ENCODE measurements around the gene TCF25.
"Not testable (repeated sequence)": the region's sequence is repeated elsewhere in the genome, so short reads cannot be mapped to it uniquely, and the experiment has no call there.

The TCF25 gene

DNA sequence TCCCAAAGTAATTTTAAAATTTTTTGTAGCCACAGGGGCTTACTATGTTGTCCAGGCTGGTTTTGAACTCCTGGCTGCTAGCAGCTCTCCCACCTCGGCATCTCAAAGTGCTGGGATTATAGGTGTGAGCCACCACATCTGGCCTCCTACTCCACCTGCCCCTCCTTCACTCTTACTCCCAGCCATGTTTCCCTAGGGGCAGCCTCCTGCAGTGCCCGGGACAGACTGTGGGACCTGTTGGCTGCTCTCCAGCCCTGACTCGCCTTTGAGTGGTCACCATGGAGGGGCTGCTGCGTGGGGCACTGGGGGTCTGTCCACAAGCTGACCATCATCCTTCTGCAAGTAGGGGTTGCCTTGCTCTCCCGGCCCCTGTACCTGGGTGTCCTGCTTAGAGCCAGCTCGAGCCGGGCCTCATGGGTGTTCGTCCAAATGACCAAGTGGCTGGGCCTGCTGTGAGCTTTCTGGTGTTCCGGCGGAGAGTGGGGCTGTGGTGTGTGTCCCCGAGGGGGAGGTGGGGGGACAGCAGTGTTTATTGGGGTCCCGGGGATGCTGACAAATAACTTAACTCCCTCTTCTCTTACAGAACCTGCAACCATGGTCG, 28.6 kb upstream of the TCF25 start:
- no peak for DNase-seq

GRCh38 chr16:89845417-89845816, 28.0 kb upstream of the TCF25 start:
- no peak for DNase-seq

GRCh38 chr16:89847051-89847939, 26.1 kb upstream of the TCF25 start:
- no peak for DNase-seq

DNA sequence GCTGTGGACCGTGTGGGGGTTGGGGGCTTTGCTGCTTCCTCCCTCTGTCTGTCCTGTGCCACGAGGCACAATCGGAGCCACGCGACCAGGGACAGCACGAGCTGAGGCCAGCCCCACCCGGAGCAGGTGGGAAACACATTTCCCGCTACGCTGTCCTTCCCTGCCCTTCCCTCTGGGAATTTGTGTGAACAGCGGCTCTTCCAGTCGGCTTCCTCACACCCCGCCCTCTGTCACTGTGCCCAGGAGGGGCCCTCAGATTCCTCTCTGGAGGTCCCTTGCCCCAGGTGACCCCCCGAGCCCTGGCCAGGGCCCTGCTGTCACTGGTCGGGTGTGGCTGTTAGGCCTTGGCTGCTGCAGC, 25.5 kb upstream of the TCF25 start:
- no peak for DNase-seq

DNA sequence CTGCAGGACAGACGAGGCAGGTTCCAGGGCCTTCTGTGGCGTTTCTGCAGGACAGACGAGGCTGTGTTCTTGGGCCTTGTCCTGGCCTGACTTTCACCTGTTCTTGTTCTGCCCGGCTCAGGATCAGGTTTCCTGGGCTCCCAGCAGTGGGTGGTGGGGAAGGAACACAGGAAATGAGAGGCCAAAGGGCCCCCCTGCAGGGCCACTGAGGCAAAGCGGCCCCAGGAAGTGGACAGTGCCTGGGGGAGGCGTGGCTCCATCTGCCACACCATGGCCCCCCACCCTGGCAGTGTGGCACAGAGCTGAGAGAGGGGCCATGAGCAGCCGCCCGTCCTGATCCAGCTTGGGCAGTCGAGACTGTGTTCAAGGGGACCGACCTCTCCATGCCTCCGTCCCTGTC, 24.4 kb upstream of the TCF25 start:
- no peak for DNase-seq

DNA sequence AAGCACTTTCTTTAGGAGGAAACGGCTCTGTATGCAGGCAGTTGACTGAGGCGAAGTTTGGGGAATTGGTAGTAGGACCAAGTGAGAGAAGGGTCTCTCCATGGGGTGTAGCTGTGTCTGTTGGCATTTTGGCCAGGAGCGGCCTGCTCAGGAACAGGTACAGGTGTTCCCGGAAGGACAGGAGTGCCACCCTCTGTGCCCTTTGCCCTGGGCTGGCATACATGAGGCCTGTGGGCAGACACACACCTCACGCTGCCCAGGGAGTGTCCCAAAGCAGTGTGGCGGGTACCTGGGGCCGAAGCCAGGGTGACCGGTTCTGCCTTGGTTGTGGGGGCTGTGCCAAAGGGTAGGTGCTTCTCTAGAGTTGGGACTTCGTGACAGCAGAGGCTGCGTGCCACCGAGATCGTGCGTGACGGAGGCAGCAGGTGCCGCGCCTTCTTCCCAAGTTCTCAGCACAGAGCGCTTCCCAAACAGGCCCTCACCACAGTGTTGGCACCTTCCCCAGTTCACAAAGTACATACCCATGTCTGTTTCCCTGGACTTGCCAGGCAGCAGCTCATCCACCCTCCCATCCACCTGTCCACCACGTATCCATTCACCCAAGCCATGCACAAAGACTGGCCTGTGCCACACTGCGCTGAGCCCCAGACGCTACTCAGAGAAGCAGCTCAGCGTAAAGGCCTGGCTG, 19.9 kb upstream of the TCF25 start:
- DNase-seq: no peak

DNA sequence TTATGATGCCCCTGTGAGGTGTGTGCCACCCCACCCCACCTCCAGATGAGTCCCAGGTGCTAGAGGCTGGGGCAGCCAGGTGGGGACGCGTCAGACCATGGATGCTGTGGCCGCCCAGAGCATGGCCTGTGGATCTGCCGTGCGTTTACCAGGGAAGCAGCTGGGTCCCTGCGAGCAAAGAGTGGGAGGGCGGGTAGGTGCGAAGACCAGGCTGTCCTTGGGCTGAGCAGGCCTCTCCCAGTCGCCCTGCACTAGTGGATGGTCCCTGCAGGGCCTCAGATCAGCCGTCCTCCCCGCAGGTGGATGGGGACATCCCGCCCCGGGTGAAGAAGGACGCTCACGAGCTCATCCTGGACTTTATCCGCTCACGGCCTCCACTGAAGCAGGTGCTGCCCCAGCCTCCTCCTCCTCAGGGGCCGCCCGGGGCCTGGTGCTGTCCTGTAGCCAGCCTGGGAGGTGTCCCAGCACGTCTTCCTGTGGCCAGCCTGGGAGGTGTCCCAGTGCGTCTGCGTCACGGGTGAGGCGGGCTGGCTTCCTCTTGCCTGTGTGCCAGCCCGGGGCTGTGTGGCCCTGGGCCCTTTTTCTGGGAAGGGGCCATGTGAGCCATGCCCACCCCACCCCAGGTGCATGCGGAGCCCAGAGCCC, 18.0 kb upstream of the TCF25 start:
- DNase-seq: no peak

DNA sequence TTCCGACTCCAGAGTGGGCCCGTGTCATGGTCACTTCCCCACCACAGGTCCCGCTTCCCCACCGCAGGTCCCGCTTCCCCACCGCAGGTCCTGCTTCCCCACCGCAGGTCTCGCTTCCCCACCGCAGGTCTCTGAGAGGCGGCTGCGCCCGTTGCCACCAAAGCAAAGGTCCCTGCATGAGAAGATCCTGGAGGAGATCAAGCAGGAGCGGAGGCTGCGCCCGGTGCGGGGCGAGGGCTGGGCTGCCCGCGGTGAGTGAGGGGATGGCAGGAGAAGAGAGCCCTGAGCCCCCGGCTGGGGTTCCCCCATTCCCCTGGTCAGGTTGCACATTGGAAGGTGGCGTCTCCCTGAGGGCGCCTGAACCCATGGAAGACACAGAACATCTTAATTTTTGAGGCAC, 17.4 kb upstream of the TCF25 start:
- DNase-seq: no peak

DNA sequence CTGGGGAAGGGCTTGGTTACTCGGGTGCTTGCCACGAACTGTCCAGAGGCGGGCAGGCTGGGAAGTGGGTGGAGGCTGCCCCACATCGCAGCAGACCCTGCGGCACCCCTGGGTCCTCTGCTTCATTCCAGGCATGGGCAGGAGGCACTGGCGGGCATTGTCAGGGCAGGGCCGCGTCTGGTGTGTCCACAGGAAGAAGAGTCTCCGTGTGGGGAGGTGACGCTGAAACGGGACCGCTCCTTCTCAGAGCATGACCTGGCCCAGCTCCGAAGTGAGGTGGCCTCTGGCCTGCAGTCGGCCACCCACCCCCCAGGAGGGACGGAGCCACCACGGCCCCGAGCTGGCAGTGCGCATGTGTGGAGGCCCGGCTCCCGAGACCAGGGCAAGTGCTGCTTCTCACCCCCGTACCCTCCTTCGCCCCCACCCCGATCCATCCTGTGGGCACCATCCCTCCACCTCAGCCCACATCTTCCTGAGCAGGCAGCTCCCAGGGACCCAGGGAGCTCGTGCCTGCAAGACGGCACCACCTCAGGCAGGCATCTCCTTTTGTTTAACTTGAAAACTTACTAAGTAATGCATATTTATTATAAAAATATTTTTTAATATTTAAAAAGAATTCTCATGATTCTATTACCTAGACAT, 14.3 kb upstream of the TCF25 start:
- DNase-seq: no peak

DNA sequence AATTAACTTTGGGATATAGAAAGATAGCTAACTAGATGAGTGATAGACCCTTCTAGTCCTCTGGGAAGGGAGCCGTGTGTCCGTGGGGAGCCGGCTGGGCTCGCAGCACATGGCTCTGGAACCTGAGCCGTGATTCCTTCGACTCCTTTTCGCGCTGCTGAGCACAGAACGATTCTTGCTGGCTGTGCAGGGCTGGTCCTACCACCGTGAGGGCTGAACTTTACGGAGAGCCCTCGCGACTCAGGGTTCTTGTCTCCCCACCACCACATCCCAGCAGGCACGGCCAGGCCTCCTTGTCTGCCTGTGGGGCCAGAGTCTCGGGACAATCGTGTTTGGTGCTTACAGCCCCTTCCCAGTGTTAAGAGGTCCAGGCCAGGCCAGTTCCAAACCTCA, 13.8 kb upstream of the TCF25 start:
- no peak for DNase-seq

DNA sequence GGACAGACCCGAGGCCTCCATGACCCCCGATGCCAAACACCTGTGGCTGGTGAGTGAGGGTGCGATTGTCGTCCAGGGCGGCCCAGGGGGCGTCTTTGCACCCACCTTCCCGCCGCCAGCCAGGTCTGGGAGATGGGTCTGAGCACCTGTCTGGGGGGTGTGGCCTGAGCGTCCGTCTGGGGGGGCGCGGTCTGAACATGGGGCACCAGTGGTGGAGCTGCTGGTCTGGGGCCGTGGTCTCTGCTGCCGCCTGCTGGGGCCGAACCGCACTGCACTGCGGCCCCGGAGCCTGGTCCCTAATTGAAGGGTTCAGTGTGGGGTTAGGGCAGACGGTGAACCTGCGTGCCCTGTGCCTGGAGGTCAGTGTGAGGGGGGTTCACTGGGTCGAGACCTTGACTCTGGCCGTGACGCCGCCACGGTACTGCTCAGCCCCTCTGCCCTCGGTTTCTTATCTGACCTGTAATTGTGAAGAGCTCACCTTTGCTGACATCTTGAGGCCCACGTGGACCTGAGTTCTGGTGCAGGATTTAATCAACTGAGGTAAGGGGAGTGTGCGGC, 12.6 kb upstream of the TCF25 start:
- DNase-seq: peak; percentile 23

DNA sequence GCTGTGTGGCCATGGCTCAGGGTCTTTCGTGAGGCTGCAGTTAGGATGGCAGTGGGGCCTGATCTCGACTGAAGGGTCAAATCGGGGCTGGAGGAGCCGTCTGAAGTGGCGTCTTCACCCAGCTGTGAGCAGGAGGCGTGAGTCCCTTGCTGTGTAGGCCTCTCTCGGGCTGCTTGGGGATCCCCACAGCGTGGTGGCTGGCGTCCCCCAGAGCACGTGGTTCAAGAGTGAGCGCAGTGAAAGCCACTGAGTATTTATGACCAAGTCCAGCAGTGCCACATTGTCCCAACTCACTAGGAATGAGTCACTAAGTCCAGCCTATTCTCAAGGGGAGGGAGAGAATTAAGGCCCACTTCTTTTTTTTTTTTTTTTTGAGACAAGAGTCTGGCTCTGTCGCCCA, 11.7 kb upstream of the TCF25 start:
- no peak for DNase-seq

DNA sequence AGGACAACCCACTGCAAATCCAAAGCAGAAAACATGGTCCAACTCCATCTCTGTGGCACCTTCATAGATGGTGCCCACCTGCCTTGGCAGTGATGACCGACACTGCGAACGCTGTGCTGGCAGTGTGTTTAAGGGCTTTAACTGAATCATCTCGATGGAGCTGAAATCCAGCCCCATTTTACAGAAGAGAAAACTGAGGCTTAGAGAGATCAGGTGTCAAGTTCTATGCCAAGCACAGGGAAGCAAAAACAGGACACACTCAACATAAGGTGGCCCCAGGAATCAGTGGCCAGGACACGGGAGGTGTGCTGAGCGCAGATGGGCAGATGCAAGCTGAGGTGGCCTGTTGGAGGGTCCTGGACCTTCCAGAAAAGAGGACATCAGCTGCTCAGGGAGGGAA, 10.7 kb upstream of the TCF25 start:
- no peak for DNase-seq

DNA sequence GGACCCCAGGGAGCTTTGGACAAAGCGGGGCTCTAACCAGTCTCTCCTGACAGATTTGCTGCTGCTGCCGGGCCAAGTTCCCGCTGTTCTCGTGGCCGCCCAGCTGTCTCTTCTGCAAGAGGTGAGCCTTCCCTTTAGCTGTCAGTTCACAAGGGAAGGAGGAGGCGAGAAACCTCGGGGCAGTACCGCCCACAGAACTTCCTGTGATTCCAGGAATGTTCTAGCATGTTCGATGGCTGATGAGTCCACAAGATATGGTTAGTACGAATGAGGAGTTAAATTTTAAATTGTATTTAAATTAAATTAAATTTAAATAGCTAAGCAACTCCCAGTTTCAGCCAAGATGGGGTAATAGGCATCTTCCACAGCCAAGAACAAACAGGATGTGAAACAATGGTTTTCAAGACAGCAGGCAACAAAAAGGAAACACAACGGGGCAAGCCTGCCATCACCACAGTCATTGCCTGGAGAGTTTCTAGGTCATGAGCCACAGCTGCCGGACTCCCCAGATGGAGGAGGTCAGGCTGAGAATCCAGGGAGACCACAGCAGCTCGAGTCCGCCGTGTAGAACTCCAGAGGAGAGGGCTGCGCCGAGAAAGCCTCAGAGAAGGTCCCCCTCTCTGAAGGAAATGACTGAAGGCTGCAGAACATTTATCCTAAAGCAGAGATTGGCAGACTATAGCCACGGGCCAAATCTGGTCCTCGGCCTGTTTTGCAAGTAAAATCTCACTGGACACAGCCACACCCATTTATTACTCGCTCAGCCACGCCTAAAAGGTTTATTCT, 9.5 kb upstream of the TCF25 start:
- DNase-seq: no peak

DNA sequence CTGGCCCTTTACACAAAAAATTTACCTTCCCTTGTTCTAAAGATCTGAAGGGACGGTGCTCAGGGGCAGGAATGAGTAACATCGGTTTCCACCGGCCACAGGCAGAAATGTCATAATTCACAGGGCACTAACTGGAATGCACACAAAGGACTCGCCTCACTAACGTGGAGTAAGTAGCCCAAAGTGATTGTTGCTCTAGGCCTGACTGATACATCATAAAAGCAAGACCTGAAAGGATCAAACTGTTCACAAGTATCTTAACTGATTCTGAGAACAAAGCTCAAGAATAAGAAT, 8.9 kb upstream of the TCF25 start:
- no peak for DNase-seq

GRCh38 chr16:89867918-89868317, 5.5 kb upstream of the TCF25 start:
- no peak for DNase-seq

- no peak for DNase-seq
Observed at GRCh38 chr16:89869911-89870310, 3.5 kb upstream of the TCF25 start.

DNA sequence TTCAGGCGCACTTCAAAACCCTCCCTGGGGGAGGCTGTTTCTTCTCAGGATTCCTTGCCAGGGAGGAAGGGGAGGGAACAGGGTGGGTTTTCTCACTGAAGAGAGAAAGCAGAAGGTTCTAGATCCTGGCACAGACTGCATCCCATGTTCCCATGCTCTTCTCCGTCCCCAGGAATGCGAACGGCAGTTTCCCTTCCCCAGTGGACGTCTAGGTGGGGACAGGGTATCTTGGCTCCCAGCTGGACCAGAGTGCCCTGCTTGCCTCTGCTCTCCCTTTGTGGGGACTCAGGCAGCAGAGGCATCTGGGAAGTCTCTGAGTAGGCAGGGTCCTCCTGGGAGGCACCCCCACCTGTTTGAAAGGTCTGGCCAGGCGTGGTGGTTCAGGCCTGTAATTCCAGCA, 3.0 kb upstream of the TCF25 start:
- DNase-seq: no peak

- DNase-seq: no peak
Observed at GRCh38 chr16:89871895-89872294, 1.5 kb upstream of the TCF25 start.

DNA sequence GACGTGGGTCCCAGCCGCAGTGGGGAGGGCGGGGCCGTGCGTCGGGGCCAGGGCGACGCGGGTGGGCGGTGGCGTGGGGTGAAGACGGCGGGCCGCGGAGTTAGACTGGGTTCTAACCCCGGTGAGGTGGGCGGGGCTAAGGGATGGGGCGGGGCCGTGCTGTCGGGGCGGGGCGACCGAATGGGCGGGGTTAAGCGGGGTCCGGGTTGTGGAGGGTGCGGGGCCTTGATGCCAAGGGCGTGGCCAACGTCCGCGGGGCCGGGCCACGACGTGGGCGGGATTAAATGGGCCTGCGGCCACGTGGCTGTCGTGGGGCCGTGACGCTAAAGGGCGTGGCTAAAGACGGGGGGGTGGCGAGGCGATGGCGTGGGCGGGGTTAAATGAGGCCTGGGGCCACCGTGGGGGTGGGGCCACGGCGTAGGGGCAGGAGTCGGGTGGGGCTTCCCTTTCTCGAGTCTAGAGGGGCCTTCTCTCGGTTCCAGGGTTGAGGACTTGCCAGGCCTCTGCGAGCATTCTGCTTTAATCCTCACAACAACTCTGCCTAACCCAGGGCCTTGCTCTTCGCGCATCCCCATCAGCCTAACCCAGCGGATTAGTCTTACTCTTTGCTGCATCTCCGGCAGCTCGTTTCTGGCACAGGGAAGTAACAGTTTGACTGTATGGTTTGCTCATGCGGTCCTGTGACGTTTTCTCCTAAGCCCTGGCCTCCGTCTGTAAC, 739 bp downstream of the TCF25 start:
- peak; percentile 89 for DNase-seq

DNA sequence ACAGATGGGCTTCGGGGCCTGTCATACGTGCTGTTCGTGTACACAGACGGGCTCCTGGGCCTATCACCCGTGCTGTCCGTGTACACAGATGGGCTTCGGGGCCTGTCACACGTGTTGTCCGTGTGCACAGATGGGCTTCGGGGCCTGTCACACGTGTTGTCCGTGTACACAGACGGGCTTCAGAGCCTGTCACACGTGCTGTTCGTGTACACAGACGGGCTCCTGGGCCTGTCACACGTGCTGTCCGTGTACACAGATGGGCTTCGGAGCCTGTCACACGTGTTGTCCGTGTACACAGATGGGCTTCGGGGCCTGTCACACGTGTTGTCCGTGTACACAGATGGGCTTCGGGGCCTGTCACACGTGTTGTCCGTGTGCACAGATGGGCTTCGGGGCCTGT, 5.7 kb downstream of the TCF25 start:
- not testable (repeated sequence) for DNase-seq

Data from NCI-H2171 (cell line).